SW480 (cell line): ENCODE results near the gene NKD1.
A peak's percentile ranks its signal among the peaks of the same experiment; 100 is the strongest.

Experiments
- DNase-seq: peaks from one replicate; pipeline ENCODE4 v3.0.0-alpha.2; 2016; ENCODE audit warnings: low spot score

Gene NKD1

GRCh38 chr16:50676684-50677225 is 128.6 kb downstream of the NKD1 start:
- DNase-seq: no peak

GRCh38 chr16:50677351-50677750 is 129.2 kb downstream of the NKD1 start:
- no peak for DNase-seq

GRCh38 chr16:50678531-50678930 is 130.3 kb downstream of the NKD1 start:
- no peak for DNase-seq

- no peak for DNase-seq
Measured at GRCh38 chr16:50679266-50679665, 131.1 kb downstream of the NKD1 start.

GRCh38 chr16:50679676-50680555 is 131.7 kb downstream of the NKD1 start:
- DNase-seq: no peak

- DNase-seq: no peak
Measured at GRCh38 chr16:50680556-50680893, 132.3 kb downstream of the NKD1 start.

GRCh38 chr16:50681021-50681885 is 133.1 kb downstream of the NKD1 start, which contains the start of gene SNX20:
Gene SNX20, minus strand, starts transcription at chr16:50681312. Its CDS starts 3,786 bp downstream, at chr16:50677526.
- no peak for DNase-seq

- no peak for DNase-seq
Measured at GRCh38 chr16:50683689-50684374, 135.6 kb downstream of the NKD1 start.

GRCh38 chr16:50684823-50685461 is 136.7 kb downstream of the NKD1 start:
- DNase-seq: no peak

GRCh38 chr16:50685462-50686063 is 137.4 kb downstream of the NKD1 start:
- no peak for DNase-seq

GRCh38 chr16:50688083-50688482 is 139.9 kb downstream of the NKD1 start:
- DNase-seq: no peak

GRCh38 chr16:50688867-50689266 is 140.7 kb downstream of the NKD1 start:
- DNase-seq: no peak

- no peak for DNase-seq
Measured at GRCh38 chr16:50690177-50690576, 142.0 kb downstream of the NKD1 start.

GRCh38 chr16:50692644-50692998 is 144.4 kb downstream of the NKD1 start:
- no peak for DNase-seq

- no peak for DNase-seq
Measured at GRCh38 chr16:50692999-50693781, 145.0 kb downstream of the NKD1 start, which contains the start of gene NOD2. Gene NOD2, plus strand, starts transcription at chr16:50693606. Its CDS starts 5,890 bp downstream, at chr16:50699496.

- no peak for DNase-seq
Measured at GRCh38 chr16:50694206-50694605, 146.0 kb downstream of the NKD1 start.

- no peak for DNase-seq
Measured at GRCh38 chr16:50695017-50696000, 147.1 kb downstream of the NKD1 start.

- DNase-seq: peak; percentile 69
Measured at GRCh38 chr16:50696126-50696525, 147.9 kb downstream of the NKD1 start.
